Right forelimb (tissue), 1 donor: Measurements from ENCODE around the gene SMIM38.
A peak's percentile ranks its signal among the peaks of the same experiment; 100 is the strongest.
"Not testable (repeated sequence)": the region's sequence is repeated elsewhere in the genome, so short reads cannot be mapped to it uniquely, and the experiment has no call there.

ENCODE experiments used
- DNase-seq: peaks from one replicate; pipeline ENCODE4 v3.0.0-alpha.2; 2018

The SMIM38 gene

DNA sequence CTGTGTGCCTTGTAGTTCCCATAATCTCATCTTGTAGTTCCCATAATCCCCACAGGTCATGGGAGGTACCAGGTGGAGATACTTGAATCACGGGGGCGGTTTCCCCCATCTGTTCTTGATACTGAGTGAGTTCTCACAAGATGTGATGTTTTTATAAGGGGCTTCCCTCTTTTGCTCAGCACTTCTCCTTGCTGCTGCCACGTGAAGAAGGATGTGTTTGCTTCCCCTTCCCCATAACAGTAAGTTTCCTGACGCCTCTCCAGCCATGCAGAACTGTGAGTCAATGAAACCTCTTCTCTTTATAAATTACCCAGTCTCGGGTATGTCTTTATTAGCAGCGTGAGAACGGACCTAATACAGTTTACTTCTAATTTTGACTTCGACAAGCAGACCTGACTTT is 14.0 kb upstream of the SMIM38 start:
- no peak for DNase-seq

DNA sequence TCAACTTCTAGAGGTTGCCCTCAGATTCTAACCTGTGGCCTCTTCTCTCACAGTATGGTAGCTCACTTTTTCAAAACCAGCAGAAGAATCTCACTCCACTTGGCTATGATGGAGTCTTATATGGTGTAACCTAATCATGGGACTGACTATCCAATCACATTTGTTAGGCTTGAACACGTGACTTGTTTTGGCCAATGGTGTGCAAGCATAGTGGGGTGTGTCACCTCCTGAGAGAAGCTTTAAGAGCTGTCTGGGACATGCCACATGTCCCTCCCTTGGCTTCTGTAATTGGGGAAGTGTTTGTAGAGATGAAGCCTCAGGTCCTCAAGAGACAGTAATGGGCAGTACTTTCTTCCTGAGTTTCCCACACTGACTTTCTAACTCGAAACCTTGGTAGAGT is 12.8 kb upstream of the SMIM38 start:
- no peak for DNase-seq

DNA sequence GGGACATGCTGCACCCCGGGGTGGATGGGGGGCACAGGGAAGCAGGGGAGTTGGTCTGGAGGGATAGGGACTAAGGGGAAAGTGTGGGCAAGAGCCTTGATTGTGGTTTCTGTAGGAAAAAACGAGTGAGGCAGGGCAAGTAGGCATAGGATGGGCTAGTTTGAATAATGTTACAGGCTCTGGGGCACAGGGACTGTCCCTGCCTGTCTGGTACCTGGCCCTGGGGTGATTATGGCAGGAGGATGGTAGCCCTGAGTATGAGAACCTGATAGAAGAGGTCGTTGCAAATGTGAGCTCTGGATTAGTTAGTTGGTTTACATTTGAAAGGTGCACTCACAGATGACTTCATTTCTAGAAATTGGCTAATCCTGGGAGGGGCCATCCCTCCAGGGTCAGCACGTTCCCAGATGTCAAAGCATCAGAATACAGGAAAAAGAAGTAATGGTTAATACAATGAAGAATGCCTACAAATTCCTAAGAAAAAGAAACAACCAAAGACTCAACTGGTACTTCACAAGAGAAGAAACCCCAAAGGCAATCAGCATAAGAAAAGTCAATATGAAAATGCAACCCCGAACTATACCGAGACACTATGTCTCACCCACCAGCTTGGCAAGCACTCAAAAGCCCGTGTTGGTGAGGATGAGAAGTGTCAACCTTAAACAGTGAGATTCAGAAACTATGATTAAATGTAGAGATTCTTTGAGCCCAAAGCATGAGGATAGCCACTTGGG is 11.3 kb upstream of the SMIM38 start:
- DNase-seq: no peak

DNA sequence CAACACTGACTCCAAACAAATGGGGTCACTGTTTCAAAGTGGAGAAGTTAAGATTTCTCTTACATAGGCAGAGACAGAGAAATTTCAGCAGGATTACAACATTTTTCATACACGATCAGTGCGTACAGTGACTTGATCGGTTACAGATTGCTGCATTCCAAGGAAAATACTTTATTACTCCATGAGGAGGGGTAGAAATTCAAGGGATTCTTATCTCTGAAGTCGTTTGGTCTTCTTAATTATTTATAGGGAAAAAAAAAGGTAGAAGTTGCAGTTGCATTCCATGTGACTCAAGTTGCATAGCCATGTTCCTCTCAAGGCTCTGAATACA is 10.7 kb upstream of the SMIM38 start:
- no peak for DNase-seq

DNA sequence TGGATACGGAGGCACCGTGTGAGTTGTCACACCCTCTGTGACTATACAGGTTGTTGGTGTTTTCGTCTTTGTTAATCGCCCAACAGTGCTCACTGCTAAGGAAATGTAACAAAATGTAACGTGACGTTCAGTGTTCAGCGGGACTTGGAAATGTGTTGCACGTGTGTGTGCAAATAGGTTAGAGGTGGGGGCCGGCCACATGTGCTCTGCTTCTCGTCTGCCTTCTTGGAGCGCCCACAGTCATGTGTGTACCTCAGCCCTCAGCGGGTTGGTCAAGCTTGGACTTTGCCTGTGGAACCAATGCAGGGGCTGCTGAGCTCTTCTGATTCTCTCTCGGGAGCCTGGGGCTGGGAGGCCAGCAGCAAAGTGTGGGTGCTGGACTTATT is 7.4 kb upstream of the SMIM38 start:
- no peak for DNase-seq

DNA sequence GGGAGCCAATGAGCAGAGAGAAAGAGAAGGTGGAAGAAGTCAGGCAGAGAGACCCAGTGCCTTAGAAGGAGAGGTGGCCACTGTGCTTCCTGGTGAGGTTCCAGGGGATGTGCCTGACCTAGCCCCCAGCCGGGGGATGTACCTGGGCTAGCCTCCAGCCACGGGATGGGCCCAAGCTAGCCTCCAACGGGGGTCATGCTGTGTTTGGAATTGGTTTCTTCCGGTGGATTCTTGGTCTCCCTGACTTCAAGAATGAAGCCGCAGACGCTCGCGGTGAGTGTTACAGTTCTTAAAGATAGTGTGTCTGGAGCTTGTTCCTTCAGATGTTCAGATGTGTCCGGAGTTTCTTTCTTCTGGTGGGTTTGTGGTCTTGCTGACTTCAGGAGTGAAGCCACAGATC is 6.9 kb upstream of the SMIM38 start:
- no peak for DNase-seq

DNA sequence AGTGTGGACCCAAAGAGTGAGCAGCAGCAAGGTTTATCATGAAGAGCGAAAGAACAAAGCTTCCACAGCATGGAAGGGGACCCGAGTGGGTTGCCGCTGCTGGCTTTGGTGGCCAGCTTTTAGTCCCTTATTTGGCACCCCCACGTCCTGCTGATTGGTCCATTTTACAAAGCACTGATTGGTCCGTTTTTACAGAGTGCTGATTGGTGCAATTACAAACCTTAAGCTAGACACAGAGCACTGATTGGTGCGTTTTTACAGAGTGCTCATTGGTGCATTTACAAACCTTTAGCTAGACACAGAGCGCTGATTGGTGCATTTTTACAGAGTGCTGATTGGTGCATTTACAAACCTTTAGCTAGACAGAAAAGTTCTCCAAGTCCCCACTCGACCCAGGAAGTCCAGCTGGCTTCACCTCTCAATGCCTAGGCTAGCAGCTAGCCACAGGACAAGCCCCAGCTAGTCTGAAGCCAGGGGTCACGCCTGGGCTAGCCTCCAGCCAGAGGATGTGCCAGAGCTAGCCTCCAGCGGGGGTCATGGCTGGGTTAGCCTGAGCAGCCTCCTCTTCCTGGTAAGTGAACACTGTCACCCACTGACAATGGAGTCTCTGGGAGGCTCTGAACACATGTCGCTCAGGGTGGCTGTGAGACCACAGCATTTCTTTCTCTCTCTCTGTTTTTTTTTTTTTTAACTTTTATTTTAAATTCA is 6.2 kb upstream of the SMIM38 start:
- not testable (repeated sequence) for DNase-seq

DNA sequence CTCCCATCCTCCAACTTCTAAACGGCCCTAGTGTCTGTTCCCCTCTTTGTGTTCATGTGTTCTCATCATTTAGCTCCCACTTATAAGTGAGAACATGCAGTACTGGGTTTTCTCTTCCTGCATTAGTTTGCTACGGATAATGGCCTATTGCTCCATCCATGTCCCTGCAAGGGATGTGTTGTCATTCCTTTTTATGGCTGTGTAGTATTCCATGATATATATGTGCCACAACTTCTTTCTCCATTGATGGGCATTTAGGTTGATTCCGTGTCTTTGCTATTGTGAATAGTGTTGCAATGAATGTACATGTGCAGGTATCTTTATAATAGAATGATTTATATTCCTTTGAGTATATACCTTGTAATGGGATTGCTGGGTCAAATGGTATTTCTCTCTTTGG is 5.6 kb upstream of the SMIM38 start:
- DNase-seq: no peak

DNA sequence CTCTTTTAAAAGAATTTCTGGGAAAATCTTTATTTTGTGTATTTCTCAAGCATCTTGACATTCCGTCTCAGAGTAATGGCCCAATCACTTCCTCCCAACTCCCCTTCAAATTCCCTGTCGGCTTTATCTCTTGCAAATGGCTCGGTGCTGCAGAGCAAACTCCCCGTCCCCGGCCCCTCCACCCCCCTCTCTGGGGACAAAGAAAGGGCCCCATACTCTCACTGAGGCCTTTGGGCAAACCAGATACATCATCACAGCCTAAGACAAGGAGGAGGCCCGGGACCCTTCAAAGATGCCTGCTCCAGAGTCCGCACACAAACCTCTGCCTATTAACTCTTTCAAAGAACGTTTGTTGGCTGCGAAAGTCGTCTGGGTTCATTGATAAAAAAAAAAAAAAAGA is 3.9 kb upstream of the SMIM38 start:
- no peak for DNase-seq

DNA sequence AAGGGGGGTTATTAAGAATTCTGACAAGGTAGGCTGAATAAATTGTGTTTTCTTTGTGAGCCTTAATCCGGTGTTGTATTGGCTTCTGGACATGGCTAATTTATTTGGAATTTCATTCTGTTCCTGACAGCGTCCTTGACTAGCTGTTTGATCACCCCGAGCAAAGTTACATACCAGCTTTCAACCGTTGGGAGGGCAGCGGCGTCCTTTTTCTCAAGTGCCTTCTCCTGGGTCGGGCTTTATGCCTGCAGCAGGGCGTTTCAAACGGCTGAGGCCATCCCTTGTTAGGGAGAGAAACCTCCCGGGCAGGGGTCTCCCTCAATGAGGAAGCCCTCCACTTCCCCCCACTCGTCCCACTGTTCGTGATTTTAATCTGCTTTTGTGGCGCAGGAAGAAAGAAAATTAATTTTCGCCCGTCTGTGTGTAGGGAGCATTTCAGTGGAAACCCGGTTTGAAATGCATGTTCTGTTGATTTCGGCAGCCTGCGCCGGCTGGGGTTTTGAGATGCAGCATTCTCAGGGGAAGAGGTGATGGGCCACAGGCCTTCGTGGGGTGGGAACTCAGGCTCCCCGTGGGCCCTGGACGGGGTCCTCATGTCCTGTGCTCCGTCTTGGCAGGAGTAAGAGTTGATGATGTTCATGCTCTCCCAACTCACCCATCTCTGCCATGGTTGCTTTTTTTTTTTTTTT is 2.9 kb upstream of the SMIM38 start:
- no peak for DNase-seq

DNA sequence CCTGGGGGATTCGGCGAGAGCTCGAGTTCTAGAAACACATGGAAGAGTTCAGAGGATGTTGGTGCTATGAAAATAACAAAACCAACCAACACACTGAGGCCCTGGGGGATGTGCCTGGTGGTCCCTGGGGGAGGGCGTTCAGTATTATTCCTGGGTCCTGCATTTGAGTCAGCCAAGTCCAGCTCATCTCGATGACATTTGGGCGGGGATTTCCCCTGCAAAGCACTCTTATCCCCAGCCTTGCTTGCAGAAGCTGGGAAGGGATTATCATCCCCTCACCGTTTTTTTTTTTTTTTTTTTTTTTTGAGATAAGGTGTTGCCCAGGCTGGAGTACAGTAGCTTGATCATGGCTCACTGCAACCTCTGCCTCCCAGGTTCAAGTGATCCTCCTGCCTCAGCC is 2.1 kb upstream of the SMIM38 start:
- DNase-seq: no peak

DNA sequence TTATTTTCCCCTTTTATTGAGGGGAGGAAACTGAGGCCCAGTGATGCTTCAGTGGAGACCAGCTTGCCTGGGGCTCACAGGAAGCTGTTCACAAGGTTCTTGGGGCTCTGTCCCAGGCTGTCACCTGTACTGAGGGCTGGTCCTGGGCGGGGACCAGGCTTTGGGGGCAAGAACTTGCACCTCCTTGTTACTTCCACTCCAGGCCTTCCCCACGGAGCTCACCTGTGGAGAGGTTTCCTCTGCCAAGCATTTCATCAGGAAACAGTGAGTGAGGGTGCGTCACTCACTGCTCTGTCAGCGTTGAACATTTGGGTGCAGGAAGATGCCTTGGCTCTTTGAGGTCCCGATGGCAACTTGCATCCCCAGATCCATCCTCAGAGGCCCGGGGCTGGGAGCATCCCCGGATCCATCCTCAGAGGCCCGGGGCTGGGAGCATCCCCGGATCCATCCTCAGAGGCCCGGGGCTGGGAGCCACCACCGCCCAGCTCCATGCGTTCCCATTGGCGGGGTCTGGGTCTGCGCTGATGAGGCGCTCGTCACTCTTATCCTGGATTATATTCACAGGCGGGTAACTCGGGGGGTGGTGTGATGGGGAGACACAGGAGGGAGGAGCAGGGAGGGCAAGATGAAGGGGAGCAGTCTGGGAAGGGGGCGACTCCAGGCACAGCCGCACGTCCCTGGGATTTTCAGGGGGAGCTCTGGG is 1.4 kb upstream of the SMIM38 start:
- no peak for DNase-seq

DNA sequence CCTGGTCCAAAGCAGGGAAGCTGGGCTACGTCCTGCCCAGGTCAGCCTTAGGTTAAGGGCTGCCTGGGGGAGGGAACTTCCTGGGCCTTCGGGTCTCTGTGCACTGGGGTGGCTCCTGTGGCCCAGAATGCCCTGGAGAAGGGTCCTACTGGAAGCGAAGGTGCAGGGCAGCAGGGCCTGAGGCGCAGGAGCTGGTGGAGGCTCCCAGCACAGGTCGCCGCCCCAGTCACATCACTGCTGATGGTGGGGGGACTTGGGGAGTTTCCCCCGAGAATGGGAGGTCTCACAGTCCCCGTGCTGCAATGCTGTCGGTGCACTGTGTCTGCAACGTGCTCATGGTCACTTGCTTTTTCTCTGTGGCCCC is 815 bp upstream of the SMIM38 start:
- no peak for DNase-seq

DNA sequence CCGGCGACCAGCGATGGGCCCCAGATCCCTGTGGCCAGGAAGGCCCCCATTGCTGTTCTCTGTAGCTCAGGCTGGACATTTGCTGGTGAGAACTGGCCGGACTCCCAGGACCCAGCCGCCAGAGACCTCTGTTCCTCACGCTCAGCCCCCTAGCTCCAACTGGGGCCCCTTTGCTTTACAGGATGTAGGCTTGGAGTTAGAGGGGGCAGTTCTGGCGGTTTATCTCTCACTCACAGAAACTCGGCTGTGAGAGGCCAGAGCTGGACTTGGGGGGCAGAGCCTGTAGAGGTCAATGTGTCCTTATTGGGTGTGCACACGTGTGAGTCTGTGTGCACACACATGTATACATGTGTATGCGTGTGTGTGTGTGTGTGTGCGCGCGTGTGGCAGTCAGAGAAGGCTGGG is 502 bp downstream of the SMIM38 start:
- DNase-seq: peak; percentile 56

DNA sequence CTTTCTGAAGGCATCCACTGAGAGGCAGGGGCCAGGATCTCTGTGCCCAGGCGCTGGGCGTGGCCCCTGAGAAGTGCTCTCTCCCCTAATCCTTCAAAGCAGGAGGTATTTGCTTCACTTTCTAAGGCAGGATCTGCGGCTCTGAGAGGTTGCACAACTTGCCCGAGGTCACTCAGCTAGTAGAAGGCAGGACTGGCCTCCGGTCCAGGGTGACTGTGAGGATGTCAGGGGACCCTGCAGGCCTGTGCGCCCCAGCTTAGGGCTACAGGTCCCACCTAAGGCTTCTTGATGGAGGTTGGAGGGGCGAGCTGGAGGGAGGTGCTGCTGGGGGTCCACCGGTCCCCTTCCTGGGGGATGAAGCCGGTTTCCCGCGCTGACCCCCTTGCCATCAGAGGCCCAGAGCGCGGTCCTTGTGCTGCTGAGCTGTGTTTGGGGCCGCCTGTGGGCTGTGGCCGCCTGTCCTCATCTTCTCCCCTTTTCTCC is 979 bp downstream of the SMIM38 start:
- no peak for DNase-seq

DNA sequence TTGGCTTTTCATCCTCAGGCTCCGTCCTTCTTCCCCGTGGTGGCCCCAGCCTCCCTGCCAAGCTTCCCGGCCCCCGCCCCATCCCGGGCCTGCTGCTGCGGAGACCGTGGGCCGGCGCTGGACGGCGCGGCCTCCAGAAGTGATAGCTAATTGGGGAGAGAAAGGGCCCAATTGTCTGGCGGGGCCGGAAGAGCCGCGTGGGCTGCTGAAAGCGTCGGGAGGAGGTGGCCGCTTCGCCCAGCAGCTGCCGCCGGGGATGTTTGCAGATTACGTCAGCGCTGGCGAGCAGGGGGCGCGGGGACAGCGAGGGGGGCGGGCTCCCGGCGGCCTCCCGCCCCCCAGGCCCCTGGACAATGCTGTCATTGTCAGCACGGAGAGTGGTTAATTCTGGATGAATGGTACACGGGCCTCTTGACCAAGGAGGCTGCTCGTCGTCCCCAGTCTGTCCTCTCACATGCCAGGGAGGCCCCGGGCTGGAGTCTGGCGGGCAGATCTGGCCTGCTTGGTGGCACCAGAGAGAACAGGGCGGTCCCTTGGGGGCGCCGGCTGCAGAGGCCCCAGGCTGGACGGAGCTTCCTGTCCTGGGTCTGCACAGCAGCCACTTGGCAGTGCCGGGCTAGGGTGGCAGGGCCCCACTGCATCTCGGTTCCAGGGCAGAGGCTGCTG is 1.6 kb downstream of the SMIM38 start:
- peak; percentile 87 for DNase-seq

DNA sequence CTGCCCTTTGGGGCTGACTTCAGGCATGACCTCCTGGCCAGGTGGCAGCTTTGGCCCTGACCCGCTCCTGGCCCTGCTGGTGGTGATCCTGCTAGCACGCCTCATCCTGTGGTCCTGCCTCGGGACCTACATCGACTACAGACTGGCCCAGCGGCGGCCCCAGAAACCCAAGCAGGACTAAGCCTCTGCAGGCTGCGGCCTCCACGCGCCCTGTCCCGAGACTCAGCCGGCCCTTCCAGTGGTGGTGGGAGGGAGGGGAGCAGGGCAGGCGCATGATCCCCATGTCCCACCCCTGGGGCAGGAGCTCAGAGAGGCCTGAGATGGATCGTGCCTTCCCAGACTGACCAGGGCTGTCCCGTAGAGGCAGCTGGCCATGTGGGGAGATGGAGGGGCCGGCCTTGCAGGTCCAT is 2.1 kb downstream of the SMIM38 start:
- no peak for DNase-seq

DNA sequence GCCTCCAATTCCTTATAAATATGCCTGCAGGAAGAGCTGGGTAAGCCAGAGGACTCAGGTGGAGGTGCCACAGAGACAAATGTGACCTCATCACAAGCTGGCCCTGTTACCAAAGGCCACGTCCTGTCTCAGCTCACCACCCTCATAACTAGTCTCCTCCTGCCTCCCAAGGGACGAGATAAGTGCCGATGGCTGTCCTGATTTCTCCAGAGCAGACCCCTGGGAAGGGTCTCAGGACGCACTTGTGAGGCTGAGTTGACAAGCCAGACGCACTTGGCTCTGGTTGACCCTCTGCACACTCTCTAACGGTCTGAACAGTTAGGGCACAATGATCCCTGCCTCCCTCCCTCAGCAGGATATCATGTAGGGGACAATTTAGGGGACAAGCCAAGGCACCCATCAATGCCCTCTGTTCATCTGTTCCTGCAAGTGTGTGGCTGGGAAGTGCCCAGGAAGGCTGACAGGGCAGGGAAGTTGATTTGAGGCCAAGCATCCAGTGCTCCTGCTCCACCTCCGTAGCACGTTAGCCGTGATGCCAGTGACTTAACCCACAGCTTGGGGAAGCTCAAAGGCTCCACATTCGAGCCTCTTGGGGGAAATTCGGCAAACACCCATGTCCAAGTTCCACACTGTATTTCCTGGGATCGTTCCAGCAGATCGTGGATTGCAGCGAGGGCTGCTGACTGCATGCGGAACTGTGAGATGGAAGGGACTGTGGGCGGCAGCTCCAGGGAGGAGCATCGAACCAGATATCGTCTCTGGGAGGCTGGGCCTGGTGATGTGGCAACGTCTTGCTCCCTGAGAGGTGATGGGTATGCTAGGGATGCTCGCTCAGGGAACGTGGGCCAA is 2.8 kb downstream of the SMIM38 start:
- no peak for DNase-seq

DNA sequence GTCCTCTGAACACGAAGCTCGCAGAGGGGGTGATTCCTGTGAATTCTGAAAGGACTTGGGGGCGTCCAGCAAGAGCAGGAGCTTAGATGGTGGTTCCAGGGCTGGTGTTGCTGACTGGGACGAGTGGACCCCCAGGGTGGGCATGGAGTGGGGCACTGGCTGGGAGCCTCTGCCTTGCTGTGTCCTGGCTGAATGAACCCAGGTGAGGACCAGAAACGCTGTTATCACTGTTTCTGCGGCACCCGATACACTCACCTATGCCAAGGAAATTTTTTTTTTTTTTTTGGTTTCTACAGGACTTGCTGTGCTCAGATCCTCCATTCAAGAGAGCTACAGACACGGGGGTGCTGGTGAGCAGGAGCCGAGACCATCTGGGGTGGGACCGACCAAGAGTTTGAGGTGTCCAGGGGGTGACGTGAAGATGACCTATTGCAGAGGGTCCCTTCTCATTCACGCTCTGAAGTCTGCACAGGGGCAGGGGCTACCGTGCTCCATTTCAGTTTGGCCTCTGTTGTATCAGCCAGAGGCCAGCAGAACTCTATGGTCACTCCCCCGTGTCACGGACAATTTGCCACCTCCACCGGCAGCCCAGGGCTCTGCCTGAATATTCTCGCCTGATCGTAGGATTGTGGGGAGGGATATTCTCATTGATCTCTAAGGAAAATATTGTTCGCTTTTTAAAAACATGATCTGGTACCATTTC is 3.6 kb downstream of the SMIM38 start:
- no peak for DNase-seq

DNA sequence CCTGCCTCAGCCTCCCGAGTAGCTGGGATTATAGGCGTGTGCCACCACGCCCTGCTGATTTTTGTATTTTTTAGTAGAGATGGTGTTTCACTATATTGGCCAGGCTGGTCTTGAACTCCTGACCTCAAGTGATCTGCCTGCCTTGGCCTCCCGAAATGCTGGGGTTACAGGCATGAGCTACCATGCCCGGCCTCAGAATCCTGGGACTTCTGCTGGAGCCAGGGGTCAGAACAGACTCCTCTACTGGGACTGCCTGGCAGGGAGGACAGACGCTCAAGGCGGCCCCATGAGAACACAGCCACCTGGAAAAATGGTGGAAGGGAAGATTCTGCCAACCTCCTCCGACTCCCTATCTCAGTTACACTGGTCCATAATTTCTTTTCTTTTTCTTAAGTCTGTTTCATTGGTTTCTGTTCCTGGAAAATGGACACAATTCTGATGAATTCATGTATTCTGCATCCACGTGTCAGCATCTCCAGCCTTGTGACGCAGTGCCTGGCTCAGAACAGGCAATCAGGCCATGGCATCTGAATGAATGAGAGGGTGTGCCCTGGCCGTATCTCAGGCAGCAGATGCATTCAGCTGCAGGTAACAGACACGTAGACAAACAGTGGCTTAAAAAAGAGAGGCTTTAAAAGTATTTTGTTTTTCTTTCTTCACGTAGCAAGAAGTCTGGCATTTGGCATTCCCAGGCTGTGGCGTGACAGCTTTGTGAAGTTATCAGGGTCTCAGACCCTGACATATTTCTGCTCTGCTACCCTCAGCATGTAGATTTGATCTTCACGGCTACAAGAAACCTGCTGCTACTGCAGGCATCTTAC is 4.8 kb downstream of the SMIM38 start:
- no peak for DNase-seq

DNA sequence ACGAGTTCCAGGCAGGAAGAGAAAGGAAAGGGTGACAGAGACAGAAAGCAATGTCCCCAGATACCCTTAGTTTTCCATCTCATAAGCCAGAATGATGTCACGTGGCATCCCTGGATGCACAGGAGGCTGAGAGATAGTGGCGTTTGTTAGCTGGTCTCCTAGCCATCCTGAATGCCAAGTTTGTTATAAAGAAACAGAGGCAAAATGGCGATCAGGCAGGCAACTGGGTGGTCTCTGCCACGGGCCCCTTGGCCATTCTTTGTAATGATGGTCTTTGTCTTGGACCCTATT is 5.3 kb downstream of the SMIM38 start:
- no peak for DNase-seq
